AML-193 (cell line): ENCODE results near the gene FKBP4.

Source experiments
- DNase-seq, 2 experiments: peaks; one replicate each; lab custom pipeline; 2025; lab: John Stamatoyannopoulos, UW

FKBP4 gene

GRCh38 chr12:2853626-2854025, 58.9 kb downstream of the FKBP4 start:
- DNase-seq = no peak
